Stimulated activated CD8-positive, alpha-beta memory T cell treated with anti-CD3 and anti-CD28 coated beads, Interleukin-15, amount 100 ng/mL, for 48 hours (primary cell): ENCODE data around the gene LSAMP.

ENCODE experiments used
- DNase-seq, 2 donors: peaks; one replicate each; pipeline ENCODE4 v3.0.0-alpha.2; 2020; ENCODE audit warnings: low read depth in 2 of 2

The LSAMP gene

DNA sequence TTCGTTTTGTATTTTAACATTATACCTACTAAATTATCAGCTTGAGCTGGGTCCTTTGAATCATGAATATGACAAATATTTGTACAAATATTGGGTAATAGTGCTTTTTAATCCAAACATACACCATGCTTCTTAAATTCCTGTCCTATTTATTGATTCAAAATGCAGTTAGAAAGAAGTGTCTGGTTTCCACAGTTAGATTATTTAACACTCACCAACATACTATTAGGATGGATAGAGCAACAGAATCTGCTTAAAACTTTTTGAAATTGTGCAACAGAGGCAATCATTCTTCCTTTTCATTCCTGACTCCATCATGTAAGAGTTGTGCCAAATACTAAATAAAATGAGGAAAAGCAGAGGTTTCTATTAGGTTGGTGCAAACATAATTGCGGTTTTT lies 281.2 kb downstream of the LSAMP start:
- no peak for DNase-seq

DNA sequence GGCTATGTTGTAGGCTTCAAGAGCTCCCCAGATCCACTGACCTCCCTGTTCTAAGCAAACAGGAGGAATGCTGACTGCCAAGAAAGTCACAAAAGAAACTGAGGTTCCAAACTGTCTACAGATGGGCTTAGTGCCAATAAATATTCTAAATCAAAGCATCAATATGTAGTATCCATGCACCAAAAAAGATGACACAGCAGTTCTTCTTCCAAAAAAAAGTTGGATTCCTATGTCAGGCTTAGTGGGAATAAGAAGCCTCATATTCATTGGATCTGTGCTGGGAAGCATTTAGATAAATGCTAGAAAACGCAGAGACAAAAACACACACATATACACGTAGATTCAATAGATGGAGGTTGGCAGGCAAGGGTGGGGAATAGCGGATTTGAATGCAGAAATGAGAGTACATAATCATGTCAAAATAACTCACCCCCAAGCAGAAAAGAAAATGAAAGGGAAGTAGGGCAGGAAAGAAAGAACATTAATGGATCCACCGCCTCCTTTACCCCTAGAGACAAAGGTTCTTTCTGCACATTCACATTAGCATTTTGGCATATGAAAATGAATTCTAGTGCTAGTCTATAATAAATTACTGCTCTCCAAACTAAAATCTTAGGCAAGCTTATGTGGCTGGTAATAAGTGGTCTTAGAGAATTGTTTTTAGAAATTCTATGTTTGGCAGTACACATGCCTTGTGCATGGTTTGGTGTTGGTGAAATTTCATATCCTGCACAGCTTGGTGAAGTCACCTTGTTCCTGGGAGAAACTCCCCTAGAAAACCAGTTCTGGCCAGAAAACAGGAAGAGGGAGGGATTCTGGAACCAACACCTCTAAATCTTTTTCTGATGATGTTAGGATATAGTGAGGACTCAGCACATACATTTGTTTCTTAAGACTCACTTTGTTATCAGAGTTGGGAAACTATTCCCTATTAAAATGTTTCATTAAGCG lies 283.4 kb downstream of the LSAMP start:
- DNase-seq: no peak

DNA sequence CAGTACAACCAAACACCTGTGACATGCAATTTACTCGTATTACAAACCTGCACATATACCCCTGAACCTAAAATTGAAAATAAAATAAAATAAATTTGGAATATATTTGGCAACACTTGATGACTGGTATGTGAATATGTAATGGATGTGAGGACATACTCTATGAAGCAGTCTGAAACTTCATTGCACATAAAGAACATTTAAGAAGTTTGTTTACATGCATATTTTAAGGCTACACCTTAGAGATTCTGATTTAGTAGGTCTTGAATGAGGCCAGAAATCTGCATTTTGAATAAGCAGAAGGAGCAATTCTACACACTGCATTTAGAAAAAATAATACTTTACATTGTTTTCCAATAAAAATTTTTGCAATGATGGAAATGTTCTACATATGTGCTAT lies 284.7 kb downstream of the LSAMP start:
- DNase-seq: no peak

DNA sequence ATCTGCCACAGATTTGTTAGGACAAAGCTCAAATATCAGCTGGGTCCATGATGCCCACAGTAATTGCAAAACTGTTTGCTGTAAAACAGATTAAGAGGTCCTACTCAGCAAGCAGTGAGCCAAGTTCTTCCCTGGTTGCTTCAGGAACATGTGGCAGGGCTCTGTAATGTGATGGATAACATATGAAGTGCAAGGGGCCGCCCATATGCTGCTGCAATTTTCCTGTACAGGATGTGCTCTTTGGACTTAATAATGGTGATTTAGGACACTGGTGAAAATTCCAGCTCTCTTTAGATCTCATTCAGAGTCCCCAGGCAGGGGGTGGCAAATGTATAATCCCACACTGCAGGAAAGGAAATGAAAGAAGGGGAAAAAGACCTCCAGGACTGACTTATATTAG lies 289.4 kb downstream of the LSAMP start:
- no peak for DNase-seq

DNA sequence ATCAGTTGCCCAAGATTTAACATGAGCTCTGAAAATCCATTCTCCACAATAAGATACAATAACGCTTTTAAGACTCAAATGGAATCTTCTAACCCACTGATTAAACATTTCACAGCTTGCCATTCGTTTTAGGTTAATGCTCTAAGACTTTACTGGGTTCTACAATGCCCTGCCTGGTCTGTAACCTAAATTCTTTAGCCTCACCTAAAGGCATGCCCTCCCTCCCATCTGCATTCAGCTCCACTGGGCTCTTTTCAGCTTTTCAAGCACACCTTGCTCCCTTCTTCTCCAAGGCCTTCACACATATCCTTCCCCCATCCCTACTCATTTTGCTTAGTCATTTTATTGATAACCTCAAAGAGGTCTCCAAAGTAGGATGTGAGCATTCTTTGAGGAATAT lies 290.9 kb downstream of the LSAMP start:
- DNase-seq: no peak

DNA sequence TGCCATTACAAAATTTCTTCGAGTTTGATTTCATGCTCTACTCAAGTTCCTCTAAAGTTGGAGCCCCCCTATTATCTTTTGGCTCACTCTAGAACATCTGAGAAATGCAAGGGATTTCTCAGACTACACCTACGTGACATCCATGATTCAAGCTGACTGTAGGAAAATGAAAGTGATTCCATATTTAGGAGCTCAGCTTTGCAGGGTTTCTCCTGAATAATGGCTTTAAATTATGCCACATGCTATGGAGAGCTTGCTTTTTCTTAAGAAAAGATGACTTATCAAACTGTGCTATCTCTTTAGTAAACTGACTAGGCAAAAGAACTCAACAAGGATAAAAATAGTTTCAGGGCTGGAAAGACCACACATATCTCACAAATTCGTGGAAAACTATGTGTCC lies 292.1 kb downstream of the LSAMP start:
- no peak for DNase-seq

DNA sequence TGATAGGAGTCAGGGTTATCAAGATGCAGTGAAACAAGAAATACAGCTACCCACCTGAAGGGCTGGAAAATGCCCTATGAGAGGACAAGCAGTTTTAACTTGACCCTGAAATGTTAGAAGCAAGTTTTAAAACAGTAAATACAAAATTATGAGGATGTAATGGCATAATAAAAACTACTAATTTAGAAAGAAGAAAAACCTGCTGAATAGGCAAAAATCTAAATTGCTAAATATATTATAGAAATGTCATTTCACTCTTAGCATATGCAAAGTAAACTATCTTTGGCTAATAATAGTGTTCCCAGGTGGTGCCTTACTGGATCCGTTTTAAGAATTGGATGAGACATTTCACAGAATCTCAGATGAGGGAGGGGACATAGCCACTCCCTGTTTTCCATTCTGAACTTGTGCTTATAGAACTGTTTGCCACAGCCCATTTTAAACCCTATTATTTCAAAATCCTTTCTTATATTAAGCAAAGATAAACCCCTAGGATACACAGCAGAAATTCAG lies 294.6 kb downstream of the LSAMP start:
- DNase-seq: no peak

DNA sequence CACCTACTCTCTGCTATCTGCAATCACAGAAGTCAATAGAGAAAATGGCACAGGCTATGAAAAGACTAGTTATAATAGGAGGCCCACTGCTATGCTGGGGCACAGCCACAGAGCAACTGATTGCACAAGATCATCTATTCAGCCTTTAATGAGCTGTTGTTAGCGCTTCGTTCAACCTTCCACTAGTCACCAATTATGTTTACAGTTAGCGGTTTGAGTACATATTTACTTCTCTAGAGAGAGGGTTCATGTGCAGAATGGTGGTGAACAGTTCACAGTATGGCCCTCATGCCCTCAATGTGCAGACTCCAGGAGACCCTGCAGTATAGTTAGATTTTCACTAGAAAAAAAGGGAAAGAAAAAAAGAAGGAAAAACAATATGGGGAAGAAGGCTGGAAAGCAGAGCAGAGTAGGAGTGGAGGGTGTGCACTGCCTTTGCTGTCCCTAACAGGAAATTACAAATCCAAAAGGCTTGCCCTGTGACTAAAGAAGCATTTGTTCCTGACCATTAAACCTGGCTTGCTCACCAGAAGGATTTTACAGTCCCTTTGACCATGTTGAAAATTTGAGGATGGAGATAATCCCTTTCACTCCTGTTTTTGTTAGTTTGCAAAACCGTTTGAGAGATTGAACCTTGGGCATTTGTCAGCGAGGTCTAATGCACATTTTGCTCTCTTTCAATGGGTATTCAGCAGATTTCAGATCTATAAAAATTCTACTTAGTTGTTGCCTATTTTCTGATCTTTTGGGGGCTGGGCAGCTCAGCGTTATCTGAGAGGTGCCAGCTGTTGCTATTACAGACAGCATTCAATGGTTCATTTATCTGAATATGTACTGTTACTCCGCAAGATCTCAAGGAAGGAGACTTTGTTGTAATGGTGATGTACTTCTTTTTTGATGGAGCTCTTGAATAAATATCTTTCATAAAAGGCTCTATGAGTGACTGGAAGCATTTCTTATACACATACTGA lies 296.1 kb downstream of the LSAMP start:
- no peak for DNase-seq

DNA sequence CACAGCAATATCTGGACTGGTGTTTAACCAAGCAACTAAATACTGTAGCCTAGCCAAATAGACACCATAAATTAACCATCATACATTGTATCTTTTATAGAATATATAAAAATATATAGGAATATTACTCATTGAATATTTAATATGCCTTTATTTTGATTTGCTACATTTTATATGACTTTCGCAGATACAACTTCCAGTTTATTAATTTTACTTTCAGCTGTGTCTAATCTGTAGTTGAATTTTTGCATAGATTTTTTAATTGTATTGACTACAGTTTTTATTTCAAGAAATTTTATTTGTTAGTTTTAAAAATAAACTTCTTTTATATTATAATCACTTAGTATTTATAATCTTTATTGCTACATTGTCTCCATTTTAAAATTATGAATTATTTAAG lies 299.7 kb downstream of the LSAMP start:
- no peak for DNase-seq

DNA sequence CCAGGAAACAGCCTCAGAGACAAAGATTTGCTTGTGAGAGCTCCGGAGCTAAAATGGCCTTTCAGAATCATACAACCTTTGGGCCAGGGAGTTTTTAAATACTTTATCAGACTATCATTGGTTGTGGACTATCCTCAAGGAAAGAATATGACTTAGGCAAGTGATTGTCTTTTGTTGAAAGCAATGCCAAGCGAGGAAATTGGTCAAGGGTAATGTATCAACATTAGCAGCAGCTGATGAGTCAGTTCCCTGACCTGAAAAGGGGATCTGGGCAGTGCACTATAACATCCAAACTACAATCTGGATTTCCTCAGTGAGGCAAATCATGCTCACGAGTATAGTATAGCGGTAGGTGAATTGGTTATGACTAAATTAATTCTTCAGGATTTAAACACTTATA lies 303.6 kb downstream of the LSAMP start:
- no peak for DNase-seq

DNA sequence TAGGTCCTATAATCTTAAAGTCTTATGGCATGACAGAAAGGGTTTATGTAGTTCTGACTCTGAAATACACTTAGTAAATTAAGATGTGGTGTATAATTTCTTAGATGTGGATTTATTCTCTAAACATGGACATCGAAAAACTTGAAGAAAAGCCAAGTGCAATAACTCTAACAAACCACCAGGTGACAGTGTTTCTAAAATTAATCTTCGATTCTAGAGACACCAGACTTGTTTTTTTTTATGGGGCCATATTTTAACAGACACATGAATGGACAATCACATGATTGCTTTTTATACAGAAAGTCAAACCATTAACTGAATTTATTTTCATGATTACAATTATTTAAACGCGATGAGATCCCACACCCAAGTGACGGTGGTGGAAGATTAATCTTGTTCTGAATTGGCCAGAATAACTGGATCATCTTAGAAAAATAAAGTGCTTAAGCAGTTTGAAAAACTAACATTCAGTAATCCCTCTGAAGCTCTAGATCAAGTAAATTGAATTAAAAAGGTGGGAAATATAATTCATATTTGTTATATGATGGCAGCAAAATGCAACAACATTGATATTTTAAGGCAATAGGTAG lies 305.1 kb downstream of the LSAMP start:
- no peak for DNase-seq

DNA sequence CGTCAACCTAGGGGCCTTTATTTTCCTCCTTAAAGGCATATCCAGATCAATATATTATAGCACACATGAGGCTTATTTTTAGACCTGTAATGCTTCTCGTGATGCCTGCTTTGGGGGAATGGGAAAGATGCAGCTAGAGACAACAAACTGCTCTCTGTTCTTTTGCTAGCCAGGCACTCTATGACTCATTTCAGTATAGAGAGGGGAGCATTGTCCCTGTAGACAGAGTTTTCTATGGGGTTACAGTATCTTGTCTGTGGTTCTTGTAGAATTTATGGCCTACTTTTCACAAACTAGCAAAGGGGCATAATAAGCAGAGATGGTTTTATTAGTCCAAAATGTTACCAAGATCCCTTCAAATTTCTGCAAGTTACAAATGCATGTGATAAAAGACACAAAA lies 305.6 kb downstream of the LSAMP start:
- DNase-seq: no peak

DNA sequence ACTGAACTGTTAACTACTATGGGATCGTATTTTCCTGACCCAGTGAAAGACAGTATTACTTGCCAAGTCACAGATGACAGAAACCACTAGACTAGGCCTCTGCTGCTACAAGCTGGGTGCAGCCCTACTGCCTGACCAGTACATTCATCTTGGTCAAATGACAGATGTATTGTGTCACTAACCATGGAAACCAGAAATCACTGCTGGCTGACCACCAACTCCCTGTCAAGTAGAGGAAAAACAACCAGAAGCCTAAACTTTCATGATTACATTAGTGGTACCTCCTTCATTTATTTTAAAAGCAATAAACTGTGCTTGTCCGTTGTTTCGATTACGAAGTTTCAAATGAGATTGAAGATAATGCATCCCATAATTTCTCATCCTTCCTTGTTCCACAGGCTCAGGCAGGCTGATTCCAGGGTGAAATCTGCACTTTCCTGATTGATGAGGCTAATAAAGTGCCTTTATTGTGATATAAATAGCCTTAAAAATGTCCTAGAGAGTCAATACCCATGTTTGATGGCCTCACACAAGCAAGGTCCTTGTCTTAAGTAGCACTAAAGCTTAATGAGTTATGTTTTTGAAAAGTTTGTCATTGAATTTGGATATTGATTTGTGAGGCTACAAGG lies 309.7 kb downstream of the LSAMP start:
- no peak for DNase-seq

DNA sequence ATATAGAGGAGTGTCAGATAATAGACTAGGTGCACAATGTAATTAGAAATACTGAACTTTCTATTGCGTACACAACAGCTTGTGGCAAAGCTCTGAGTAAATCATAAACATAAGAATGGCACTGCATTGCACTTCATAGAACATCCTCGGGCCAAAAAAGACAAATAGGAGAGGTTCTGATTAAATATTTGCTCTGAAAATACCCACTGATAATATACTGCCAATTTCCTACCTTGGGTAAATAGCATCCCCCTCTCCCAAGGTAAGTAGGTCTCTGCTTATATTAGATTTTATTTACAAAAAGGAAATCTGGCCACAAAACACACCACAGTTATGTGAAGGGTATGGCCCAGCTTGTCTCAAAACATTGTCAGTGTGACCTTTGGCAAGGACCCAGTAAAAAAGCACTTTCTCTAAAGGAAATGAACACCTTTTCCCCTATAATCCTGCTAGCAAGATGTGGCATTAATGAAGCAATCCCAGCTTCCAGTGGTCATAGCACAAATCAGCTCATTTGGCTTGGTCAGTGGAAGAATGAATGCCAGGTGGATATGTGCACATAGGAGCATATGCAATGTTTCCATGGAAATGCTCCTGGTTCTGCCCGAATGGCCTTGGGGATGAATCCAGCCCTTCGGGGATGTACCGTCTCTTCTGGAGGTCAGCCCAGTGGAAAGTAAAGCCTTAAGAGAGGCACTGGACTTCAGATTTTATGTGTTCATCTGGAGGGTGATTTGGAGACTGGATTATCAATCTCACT lies 315.9 kb downstream of the LSAMP start:
- DNase-seq: no peak

DNA sequence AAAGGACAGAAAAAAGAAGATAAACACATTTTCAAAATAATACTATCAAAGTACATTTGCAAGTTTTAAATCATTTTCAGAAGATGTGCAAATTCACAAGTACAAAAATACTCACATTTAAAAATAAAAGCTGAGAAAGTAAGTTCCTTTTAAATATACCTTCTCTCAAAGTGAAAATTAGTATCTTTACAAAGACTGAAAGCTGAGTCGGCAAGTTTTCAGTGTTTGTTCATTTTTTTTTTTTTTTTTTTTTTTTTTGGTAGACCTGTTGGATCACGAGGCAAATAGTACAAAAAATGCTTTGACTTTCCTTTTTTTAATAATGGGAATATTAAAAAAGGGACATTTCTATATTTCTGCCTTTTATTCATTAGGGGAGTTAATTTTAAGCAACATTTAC lies 317.8 kb downstream of the LSAMP start:
- no peak for DNase-seq

DNA sequence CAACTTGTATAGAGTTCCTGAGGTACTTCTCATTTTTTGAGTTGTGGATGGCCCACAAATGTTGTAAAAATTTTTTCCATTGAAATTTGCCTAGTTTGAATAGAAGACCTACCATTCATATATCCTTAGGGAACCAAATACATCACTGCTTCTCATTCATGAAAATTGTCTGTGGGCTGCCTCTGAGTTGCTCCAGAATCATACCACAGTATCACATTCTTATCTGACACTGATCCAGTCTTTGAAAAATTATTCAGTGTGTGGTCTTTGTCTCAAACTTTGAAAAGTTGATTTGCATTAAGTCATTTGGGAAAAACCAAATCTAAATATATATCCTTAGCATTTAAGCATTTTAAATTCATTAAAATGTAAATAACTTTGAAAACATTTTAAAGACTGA lies 321.1 kb downstream of the LSAMP start:
- no peak for DNase-seq

DNA sequence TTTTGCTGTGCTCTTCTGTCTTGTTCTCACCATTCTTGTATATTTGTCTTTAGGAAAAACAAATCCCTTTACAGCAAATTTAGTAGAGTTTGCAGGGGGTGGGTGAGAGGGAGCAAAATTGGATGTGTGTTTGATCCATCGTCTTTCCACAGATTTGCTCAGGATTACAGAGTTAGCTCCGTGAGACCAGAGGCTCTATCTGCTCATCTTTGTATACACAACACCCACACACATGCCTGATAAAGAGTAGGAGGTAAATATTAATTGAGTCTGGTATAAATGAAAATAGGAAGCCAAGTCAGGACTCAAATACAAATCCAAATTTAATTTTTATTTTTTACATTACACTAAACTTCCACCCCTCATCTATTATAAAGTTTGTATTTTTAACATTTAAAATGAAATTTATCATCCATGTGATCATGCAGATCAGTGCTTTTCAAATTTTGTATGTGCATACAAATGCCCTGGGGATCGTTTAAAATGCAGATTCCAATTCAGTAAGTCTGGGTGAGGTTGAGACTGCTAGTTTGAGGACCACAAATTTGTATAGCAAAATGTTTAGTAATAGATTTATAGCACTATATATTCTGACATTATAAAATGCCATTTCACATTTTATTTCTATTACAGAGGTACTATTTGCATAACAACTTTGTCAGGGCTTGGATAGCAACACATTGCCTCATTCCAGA lies 326.7 kb downstream of the LSAMP start:
- no peak for DNase-seq

DNA sequence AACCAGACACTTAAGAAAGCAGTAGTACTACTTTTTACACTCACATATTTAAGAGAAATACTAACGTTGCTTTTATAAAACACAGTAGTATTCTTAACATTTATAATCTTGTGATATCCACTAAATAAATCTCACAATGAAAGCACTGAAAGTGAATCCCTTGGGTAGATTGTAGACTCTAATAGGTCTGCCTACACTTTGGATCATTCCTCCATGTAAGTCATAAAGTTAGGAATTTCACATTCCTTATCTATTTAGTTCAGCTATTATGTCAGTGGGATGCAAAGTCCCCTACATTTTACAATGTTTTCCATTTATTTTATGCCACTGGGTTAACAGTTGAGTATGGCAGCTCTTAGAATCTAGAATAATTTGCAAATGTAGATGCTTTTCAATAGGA lies 330.7 kb downstream of the LSAMP start:
- DNase-seq: no peak

DNA sequence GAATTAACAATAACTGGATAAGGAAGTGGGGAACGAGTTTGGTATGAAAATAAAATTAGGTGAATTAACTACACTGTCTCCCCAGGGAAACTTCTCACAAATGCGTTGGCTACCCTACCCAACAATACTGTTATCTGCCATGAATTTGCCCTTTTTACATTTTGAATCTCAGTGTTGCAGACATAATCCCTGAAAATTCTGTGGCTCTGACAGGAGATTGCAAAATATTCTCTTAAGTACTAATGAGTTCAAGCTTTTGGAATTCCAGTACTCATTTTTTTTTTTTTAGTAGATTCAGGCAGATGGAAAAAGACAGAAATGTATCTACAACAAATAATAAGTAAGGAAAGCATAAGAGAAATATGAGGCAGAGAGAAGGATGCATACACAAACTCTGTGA lies 332.6 kb downstream of the LSAMP start:
- no peak for DNase-seq

DNA sequence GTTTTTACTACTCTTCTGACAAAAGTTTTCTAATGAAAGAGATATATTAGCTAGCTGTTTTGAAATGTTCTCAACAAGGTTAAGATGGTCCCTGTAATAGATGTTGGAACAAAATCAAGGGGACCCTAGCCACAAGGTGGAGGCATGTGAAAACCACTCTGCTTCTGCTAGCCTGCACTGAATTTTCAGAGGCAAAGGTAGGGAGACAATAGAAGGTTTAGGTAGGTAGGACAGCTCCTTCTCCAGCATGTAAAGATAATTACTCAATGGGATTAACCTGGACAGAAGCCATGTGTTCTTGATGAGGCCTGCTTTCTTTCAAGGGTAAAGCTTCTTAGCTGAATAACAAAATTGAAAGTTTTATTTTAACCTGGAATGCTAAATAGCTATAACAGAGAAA lies 333.5 kb downstream of the LSAMP start:
- no peak for DNase-seq
